ENCODE measurements around the gene CDC42EP3. TPM values are rescaled to one million over a fixed set of nuclear protein-coding genes. Genes with fewer than 3 reads are reported as not detected.

Gene CDC42EP3, protein sequence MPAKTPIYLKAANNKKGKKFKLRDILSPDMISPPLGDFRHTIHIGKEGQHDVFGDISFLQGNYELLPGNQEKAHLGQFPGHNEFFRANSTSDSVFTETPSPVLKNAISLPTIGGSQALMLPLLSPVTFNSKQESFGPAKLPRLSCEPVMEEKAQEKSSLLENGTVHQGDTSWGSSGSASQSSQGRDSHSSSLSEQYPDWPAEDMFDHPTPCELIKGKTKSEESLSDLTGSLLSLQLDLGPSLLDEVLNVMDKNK
- 75.3 TPM for total RNA-seq
- long read RNA-seq, full-length matches to known transcripts = 150 of 175 reads
- long read RNA-seq, partial matches to known transcripts = 0 of 175 reads
- long read RNA-seq, other reads (novel, unspliced or antisense) = 25 of 175 reads

DNA sequence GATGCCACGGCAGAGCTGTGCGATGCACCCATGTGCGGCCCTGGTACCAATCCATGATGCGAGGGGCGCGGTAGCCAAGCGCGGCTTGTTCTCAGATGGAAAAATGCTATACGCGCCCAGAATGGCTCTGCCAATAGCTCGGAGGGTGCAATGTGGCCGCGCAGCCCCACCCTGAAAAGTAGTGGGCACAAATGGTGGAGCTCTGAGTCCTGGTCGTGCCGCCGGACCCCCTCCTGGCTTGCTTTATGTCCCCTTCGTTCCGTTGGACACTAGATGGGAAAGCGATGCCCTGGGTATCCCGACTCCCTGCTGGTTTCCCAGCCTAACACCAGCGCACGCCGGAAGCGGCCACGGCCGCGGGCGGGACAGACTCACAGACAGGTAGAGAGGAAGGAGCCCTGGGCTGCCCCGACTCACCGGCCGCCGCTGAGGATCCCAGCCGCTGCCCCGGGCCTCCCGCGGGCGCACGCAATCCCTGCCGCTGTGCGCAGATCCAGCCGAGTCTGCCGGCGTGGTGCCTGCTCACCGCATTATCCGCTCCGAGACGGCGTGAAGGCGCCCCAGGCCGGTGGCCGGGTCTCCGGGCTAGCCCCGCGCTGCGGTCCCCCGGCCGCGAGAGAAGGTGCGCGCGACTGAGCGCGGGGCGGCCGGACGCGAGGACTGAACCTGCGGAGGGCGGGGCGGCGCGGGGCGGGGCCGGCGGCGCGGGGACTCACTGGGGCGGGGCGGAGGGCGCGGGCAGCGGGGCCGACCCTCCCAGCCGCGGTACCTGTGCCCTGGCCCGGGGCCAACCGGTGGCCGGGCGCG lies at the start of gene CDC42EP3:
Gene CDC42EP3 (minus strand): TSS at position 634 of the 807 bp plus-strand sequence. CDS start 25,055 bp downstream, outside the sequence.
- intact Hi-C loops (cut with DNase I) = loop anchor here (5.0 to 10.0 kb wide), 2 partner anchors 134 to 161 kb away; no protein-coding TSS in a partner anchor
- peak; percentile 81 for DNase-seq
- ATAC-seq (ENCODE audit: poor library complexity) = peak; percentile 86

DNA sequence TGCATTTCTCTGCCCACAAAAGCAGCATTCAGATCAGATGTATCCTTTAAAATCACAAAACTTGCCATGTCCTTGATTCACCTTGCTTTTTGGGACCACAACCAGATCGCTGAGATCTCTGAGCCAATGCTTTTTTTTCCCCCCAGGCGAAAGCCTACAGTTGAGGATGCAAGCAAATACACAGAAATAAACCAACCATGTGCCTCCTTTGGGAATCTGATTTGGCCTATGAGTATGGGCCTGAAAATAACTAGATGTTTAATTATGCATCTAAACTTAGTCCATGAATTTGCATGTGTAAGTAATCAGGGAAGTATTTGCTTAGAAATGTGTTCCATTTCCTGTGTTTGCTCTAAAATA lies 49.7 kb upstream of the CDC42EP3 start:
- intact Hi-C loops (cut with DNase I) = no loop called here
- ATAC-seq (ENCODE audit: poor library complexity) (no peak), DNase-seq (no peak)

DNA sequence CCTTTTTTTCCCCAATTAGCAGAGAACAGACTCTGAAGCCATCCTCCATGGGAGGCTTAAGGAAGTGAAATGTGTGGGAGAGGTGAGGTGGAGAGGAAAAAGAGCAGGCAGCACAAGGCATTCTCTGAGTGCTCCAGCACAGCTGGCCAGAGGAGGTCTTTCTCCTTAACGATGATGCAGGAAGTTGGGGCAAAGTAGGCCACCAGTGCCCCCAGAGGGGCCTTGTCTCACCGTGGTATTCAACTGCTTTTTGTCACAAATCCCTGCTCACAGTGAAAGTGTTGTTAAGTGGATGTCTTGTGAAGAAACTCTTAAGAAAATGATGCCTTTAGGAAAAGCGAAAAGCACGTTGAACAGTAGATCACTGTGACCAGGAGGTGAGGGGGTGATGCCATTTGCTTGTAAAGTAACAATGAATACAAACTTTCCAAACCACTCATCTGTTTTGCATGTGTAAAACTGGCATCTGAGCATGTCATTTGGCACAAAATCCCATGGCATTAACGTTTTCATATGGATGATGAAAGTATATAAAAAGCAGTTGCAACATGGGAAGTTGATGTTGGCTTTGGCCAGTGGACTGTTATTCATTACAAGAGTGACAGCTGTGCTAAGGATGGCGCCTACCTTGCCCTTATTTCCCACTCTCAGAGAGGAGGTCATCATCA lies 49.2 kb upstream of the CDC42EP3 start:
- intact Hi-C loops (cut with DNase I) = no loop called here
- ATAC-seq (ENCODE audit: poor library complexity) = no peak
- no peak for DNase-seq

DNA sequence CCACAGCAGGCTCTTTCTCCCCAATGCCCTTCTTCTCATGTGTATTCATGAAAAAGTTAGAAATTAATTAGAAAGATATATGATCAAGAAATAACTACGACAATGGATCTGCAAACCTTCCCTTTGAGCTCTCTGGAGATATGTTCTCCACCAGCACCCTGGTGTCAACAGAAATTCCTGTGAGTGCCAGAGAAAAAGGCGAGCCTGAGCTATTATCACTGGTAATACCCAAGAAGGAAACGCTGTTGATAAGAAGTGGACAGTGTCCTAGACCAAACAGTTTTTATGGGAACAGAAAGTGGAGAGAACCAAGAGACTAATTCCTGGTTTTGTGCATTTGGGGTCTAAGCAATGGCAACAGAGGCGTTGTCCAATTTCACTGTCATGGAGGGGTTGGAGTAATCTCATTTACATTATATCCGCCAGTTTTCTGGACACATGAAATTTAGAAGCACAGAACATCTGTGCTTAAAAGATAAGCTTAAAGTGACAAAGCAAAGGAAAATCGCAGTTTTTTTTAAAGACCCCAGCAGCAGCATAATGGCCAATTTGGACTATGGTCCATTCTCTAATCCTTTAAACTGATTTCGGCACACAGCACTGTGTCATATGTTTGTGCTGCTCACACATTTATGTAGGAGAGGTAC lies 47.2 kb upstream of the CDC42EP3 start:
- DNase-seq (no peak), ATAC-seq (ENCODE audit: poor library complexity) (no peak)
- intact Hi-C loops (cut with DNase I) = no loop called here

DNA sequence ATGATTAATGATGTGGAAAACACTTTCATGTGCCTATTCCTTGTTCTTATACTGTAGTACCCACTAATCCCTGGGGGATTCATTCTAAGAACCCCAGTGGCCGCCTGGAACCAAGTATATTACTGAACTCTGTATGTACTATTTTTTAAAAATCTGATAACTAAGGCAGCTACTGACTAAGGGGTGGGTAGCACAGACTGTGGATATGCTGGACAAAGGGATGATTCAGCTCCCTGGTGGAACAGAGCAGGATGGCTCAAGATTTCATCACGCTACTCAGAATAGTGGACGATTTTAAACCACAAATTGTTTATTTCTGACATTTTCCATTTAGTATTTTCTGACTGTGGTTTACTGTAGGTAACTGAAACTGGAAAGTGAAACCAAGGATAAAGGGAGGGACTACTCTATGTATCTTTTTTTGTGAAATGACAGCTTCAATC lies 41.8 kb upstream of the CDC42EP3 start:
- DNase-seq = no peak
- no peak for ATAC-seq (ENCODE audit: poor library complexity)
- intact Hi-C loops (cut with DNase I) = no loop called here

DNA sequence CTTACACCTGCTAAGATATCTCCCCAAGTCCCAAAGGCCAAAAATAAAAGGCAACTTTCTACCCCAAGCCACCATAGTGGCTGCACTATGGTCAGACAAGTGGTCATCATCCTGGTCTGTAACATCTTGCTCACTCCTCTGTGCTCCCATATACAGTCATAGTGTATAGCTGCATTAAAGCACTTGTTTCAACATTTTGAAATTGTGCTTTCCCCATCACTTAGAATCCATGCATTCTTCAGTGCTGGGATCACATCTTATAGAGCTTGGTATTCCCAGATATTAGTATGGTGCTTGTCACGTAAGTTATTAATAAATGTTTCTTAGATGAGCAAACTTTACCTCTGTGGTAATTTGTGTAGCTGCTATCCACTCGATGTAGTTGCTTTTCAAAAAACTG lies 40.4 kb upstream of the CDC42EP3 start:
- intact Hi-C loops (cut with DNase I) = no loop called here
- no peak for DNase-seq
- no peak for ATAC-seq (ENCODE audit: poor library complexity)

DNA sequence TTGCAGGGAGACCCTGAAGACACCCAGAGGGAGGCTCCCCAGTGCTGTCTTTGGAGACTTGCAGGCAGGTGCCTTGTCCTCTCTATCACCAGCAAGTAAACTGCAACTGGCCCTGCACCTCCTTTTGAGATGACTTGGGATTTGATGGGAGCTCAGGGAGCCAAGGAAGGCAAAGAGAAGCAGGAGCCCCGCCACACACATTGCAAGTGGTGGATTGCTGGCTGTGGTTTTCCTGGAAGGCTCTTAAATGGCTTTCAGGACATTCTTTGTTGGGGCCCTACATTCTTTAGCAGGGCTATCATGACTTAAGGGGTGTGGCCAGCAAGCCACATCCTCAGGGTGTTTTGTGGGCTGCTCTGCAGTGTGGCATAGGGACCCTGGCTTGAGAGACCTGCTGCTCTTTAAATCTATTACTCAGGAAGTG lies 39.9 kb upstream of the CDC42EP3 start:
- DNase-seq (no peak), ATAC-seq (ENCODE audit: poor library complexity) (no peak)
- intact Hi-C loops (cut with DNase I) = no loop called here

DNA sequence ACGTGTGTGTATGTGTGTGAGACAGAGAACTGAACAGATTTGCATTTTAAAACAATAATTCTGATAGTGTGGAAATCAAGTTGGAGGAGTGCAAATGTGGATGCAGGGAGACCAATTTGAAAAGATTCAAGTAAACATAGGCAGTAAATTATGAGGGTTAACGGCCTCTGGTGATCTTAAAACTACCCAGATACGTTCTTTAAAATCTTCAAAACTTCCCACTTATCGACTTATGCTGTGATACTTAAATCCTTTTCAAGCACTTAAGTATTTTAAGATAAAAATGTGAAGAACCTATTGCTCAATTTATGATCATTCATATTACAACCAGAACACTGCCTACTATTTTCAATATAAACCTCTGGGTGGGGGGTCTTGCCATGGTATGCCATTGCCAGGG lies 37.7 kb upstream of the CDC42EP3 start:
- DNase-seq (no peak), ATAC-seq (ENCODE audit: poor library complexity) (no peak)
- intact Hi-C loops (cut with DNase I) = no loop called here

DNA sequence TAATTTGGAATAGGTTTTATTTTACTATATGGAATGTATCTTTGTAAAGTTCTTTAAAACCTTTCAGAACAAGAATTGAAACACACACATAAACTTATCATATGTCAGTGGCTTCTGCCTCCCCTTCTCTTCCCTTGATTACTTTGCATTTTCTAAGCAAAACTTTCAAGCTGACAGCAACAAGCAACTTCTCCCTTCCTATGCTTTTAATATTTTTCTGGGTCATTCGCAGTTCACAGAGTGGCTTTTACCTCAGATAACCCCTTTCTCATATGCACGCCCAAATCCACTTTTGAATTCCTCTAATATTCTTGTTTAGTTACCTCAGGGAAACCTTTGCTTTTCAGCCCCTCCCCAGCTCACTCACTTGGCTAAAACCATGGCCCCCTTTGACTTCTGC lies 36.7 kb upstream of the CDC42EP3 start:
- ATAC-seq (ENCODE audit: poor library complexity) (no peak), DNase-seq (no peak)
- intact Hi-C loops (cut with DNase I) = no loop called here

DNA sequence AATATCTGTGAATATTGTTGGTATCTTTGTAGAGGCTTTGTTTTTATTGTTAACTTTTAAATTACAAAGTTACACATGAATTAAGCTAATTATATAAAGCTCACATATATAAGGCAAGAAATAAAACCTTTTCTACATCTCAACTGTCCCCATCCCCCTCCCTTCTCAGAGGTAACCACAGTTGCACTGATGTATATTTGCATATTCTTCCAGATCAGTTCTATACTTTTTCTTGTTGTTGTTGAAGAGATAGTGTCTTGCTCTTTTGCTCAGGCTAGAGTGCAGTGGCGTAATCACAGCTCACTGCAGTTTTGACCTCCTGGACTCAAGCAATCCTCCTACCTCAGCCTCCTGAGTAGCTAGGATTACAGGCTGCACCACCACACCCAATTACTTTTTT lies 36.0 kb upstream of the CDC42EP3 start:
- ATAC-seq (ENCODE audit: poor library complexity) (no peak), DNase-seq (no peak)
- intact Hi-C loops (cut with DNase I) = no loop called here

DNA sequence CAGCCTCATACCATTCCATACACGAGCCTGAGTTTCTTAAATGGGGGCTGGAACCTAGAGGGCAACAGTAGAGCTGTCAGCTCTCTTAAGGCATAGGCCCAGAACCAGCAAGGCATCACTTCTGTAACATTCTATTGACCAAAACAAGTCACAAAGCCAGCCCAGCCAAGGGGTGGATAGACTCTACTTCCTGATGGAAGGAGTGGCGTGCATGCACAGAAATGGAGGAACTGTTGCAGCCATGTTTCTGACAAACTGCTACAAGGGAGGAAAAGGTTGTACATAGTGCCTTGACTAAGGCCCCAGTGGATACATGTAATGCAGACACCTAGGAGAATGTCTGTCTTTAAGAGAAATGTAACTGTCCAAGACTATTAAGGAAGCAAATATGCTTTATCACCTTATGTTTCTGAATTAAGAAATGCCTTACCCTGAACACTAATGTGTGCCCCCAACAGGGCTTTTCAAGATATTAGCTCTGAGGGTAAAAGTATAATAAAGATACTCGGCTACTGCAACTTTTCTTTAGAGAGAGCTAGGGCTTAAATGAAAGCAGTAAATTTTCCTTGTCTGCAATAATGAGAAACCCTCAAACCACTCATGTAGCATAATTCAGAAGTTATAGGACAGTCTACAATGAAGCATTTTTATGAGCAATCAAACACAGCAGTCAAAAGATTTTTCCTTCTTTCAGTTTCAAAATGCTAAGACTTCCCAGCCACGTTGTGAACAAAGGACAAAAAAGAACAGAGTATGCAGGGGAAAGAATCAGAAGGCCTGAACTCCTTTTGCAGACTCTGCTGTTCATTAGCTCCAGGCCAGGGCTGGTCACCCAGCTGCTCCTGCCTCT lies 35.1 kb upstream of the CDC42EP3 start:
- intact Hi-C loops (cut with DNase I) = no loop called here
- DNase-seq (no peak), ATAC-seq (ENCODE audit: poor library complexity) (no peak)

DNA sequence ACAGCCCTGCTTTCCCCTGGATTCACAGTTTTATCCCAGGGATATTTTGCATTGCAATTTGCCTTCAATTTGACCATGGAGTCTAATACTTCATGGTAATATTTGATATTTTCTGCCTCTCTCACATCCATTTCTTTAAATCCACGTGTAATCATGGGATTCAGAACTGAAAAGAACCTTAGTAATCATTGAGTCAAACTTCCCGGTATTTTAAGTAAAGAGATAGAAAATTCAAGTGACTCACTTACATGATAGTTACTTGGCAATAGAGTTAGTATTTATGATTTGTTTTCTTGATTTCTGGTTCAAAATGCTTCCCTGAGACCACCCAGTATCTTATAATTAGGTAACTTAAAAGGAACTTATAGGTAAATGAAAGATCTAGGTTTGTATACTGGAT lies 33.7 kb upstream of the CDC42EP3 start:
- intact Hi-C loops (cut with DNase I) = no loop called here
- no peak for ATAC-seq (ENCODE audit: poor library complexity)

DNA sequence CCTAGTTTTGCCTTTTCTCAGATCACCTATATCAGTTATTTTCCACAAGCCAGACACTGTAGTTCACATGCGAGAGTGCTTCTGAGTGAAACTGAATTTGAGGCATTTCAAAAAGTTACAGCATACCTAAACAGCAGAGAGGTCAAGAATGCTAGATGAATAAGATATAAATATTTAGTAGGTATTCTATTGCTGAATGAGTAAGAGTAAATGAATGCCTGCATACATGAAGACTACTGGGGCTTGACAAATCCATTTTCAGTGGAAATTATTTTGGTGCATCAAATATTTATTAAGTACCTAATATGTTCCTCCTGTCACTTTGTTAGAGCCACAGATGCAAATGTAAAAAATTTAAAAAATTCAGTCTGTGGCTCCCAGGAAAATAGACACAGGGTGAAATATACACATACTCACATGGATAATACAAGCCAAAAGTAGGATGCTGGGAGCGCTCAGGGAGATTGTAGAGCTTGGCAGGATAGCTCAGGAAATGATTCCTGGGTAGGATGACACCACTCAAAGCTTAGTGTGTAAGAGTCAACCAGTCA lies 27.6 kb upstream of the CDC42EP3 start:
- intact Hi-C loops (cut with DNase I) = no loop called here
- ATAC-seq (ENCODE audit: poor library complexity) = no peak
- DNase-seq = no peak

More for the DNA sequence above, 33.7 kb upstream of the CDC42EP3 start:
- DNase-seq = no peak

DNA sequence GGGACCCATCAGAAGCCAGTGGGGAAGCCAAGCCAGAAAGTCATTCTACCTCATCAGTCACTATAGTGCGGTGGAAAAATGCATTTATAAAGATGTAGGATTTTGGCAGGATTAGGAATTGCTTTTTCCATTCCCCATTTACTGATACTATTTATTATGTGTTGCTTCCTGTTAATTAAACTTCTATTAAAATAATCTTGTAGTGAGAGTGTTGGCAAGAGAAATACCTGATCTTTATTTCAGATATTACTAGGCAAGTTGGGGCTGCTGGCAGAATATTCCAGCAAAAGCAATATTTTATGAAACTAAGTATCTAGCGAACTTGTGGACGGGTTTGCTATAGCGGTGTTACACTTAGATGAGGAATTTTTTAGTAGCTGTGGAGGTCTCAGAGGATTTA lies 23.9 kb upstream of the CDC42EP3 start:
- intact Hi-C loops (cut with DNase I) = no loop called here
- DNase-seq (no peak), ATAC-seq (ENCODE audit: poor library complexity) (no peak)

DNA sequence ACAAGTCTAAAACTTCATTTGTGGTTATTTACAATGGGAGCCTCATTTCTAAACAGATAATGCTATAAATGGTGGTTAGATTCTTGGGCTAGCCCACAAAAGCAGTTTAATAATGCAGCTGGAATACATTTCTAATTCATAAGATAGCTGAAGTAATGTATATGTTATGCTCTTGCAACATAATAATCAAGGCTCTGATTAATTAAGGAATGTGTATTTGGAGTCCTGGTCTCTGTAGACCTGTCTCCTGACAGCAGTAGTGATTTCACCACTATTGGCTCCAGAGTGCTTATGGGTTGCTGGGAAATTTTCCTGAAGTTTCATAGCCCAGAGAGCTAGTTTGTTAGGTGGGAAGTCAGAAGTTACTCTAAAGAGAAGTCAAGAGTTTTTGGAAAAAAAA lies 21.3 kb upstream of the CDC42EP3 start:
- no peak for ATAC-seq (ENCODE audit: poor library complexity)
- no peak for DNase-seq
- intact Hi-C loops (cut with DNase I) = no loop called here

DNA sequence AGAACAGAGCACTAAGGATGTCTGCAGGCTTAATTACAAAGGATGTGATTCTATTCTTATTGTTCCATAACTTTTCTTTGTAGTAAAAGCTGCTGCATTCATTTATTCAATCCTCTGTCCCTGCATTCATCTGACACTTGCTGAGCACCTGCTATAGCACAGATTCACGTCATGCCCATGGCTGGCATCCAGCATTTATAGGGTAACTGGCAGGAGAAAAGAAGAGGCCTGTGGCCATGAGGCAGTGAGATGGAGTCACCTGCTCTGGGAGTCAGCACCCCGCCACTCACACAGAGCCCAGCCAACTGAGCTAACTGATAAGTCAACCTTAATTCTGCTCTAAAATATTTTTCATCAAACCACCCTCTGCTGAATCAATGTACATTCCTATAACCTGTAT lies 18.3 kb upstream of the CDC42EP3 start:
- intact Hi-C loops (cut with DNase I) = no loop called here
- ATAC-seq (ENCODE audit: poor library complexity) = peak; percentile 56
- peak; percentile 42 for DNase-seq

DNA sequence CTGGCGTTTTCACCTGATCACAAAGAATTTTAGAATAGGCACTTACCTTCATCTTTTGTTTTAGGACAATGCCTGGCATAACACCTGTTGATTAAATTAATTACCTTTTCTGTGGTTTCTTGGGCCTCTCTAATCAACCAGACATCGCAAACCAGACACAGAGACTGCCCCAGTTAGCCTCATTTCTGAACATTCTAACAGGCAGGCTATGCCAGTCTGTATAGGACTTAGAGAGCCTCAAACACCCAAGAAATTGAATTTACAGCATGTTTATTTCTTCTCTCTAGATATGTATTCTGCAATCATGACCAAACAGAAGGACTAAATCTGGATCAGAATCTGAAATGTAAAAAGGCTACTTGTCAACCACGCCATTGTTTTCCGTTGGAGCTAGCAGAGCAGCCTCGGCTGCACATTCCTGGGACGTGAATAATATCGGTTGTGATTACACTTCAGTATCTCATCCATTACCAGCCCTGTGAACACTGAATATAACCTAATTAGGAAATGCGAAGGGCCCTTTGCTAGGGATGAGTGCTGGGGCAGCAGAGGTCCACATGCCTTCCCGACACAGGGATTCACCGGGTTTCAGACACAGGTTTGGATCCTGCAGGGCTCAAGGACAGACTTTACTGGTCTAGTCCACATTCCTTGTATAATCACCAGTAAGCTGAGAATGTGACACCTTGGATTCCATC lies 17.5 kb upstream of the CDC42EP3 start:
- intact Hi-C loops (cut with DNase I) = no loop called here
- DNase-seq (no peak), ATAC-seq (ENCODE audit: poor library complexity) (peak; percentile 63)

Measured in Right ventricle myocardium superior (tissue), 1 donor.